ENCODE measurements around the gene SMIM24.

- TF ChIP-seq SMC3 (IDR thresholded peaks at IDR 0.05; ENCODE audit: borderline replicate concordance, low read length), result no peak
- TF ChIP-seq HCFC1 (IDR thresholded peaks at IDR 0.05; ENCODE audit: low read length), result no peak
- TF ChIP-seq, protein P1, sequence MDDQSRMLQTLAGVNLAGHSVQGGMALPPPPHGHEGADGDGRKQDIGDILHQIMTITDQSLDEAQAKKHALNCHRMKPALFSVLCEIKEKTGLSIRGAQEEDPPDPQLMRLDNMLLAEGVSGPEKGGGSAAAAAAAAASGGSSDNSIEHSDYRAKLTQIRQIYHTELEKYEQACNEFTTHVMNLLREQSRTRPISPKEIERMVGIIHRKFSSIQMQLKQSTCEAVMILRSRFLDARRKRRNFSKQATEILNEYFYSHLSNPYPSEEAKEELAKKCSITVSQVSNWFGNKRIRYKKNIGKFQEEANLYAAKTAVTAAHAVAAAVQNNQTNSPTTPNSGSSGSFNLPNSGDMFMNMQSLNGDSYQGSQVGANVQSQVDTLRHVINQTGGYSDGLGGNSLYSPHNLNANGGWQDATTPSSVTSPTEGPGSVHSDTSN (IDR thresholded peaks at IDR 0.05; ENCODE audit: insufficient replicate concordance, low read depth, low read length), result no peak
- TF ChIP-seq POLR2AphosphoS5 (IDR thresholded peaks at IDR 0.05; ENCODE audit: low read length), result no peak
- TF ChIP-seq, protein P2, sequence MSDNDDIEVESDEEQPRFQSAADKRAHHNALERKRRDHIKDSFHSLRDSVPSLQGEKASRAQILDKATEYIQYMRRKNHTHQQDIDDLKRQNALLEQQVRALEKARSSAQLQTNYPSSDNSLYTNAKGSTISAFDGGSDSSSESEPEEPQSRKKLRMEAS (IDR thresholded peaks at IDR 0.05; ENCODE audit: low read depth, low read length), result no peak
- TF ChIP-seq, protein P3, sequence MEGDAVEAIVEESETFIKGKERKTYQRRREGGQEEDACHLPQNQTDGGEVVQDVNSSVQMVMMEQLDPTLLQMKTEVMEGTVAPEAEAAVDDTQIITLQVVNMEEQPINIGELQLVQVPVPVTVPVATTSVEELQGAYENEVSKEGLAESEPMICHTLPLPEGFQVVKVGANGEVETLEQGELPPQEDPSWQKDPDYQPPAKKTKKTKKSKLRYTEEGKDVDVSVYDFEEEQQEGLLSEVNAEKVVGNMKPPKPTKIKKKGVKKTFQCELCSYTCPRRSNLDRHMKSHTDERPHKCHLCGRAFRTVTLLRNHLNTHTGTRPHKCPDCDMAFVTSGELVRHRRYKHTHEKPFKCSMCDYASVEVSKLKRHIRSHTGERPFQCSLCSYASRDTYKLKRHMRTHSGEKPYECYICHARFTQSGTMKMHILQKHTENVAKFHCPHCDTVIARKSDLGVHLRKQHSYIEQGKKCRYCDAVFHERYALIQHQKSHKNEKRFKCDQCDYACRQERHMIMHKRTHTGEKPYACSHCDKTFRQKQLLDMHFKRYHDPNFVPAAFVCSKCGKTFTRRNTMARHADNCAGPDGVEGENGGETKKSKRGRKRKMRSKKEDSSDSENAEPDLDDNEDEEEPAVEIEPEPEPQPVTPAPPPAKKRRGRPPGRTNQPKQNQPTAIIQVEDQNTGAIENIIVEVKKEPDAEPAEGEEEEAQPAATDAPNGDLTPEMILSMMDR (IDR thresholded peaks at IDR 0.05 in 2 of 3, conservative IDR thresholded peaks at IDR 0.05 in 1 of 3; ENCODE audit: control insufficient read depth in 2 of 3, extremely low read depth in 1 of 3, insufficient read depth in 1 of 3, low read depth in 3 of 3, low read length in 3 of 3), result no peak
- TF ChIP-seq FOXM1 (IDR thresholded peaks at IDR 0.05; ENCODE audit: low read depth, low read length), result no peak
- no peak for TF ChIP-seq EP300 (IDR thresholded peaks at IDR 0.05; ENCODE audit: borderline replicate concordance in 1 of 2, control insufficient read depth in 1 of 2, low read depth in 2 of 2, low read length in 2 of 2)
- no peak for TF ChIP-seq E4F1 (IDR thresholded peaks at IDR 0.05; ENCODE audit: borderline replicate concordance, partially characterized antibody)
- no peak for TF ChIP-seq SUPT20H (IDR thresholded peaks at IDR 0.05; ENCODE audit: borderline replicate concordance, control insufficient read depth, low read depth, low read length)
- no peak for TF ChIP-seq SIN3A (IDR thresholded peaks at IDR 0.05; ENCODE audit: low read depth, low read length)
- TF ChIP-seq, protein P4, sequence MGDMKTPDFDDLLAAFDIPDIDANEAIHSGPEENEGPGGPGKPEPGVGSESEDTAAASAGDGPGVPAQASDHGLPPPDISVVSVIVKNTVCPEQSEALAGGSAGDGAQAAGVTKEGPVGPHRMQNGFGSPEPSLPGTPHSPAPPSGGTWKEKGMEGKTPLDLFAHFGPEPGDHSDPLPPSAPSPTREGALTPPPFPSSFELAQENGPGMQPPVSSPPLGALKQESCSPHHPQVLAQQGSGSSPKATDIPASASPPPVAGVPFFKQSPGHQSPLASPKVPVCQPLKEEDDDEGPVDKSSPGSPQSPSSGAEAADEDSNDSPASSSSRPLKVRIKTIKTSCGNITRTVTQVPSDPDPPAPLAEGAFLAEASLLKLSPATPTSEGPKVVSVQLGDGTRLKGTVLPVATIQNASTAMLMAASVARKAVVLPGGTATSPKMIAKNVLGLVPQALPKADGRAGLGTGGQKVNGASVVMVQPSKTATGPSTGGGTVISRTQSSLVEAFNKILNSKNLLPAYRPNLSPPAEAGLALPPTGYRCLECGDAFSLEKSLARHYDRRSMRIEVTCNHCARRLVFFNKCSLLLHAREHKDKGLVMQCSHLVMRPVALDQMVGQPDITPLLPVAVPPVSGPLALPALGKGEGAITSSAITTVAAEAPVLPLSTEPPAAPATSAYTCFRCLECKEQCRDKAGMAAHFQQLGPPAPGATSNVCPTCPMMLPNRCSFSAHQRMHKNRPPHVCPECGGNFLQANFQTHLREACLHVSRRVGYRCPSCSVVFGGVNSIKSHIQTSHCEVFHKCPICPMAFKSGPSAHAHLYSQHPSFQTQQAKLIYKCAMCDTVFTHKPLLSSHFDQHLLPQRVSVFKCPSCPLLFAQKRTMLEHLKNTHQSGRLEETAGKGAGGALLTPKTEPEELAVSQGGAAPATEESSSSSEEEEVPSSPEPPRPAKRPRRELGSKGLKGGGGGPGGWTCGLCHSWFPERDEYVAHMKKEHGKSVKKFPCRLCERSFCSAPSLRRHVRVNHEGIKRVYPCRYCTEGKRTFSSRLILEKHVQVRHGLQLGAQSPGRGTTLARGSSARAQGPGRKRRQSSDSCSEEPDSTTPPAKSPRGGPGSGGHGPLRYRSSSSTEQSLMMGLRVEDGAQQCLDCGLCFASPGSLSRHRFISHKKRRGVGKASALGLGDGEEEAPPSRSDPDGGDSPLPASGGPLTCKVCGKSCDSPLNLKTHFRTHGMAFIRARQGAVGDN (IDR thresholded peaks at IDR 0.05), result no peak
- no peak for TF ChIP-seq YBX1 (IDR thresholded peaks at IDR 0.05)
Measured at GRCh38 chr19:3516675-3517207, 36.4 kb upstream of the SMIM24 start.
